A204.1 (cell line): ENCODE measurements around the gene RAMP3.

Experiments
- FAIRE-seq: peaks from 2 replicates; lab custom pipeline; 2012; peaks lifted over from hg19 to GRCh38; lab: Jason Lieb, UNC

Gene RAMP3

DNA sequence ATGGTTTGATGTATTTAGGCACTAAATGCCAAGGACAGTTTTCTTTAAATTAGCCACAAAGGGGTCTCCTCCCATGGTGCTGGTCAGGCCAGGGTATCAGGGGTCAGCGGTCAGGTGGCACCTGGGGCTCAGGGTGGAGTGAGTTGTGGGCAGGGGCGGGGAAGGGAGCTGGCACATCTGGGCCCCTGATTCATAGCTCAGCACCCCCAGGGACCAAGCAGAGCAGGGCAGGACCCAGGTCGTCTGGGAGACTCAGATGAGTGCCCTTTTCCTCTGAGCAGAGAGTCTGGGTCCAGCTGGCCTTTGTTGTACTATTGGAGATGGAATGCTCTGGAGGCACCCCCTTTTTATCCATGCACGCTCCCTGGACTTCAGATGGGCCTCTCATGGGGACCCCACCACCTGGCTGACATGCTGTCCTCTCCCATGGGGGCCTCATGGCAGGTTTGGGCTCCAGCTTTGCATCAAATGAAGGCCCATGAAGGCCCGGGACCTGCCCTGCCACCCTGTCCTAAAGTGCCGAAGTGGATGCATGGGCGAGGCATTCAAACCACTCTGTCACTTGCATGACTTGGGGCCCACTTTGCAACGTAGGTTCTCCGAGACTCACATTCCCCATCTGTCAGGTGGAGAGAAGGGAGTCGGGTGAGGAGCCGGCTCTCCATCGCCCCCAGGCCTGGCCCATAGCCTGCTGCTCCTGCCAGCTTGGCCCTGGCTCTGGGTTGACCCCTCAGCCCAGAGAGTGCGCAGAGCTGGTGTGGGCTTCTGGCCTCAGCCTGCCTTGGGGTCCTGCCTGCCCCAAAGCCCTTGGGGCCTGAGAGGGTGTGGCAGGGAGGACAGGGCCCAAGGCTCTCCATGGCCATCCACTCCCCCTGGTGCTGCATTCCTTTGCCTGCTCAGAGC, 66.4 kb downstream of the RAMP3 start:
- FAIRE-seq: no peak

DNA sequence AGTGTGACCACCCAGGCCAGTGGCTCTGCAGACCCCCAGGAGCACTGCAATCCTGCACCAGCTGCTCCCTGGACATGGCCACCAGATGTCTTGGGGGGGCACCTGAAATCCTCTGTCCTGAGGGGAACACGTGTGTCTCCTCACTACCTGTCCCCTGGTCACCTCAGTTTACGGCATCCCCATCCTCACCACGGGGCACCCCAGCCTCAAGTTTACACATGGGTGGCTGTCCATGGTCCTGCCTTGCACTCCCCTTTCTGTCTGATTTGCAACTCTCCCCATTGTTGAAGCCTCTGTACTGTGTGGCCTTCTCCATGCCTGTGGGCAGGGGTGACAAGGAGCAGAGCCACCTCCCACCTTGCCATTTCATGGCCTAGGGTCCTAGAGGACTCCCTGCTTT, 67.2 kb downstream of the RAMP3 start:
- no peak for FAIRE-seq

- no peak for FAIRE-seq
These were observed 67.8 kb downstream of the RAMP3 start for GRCh38 chr7:45225311-45225947.

DNA sequence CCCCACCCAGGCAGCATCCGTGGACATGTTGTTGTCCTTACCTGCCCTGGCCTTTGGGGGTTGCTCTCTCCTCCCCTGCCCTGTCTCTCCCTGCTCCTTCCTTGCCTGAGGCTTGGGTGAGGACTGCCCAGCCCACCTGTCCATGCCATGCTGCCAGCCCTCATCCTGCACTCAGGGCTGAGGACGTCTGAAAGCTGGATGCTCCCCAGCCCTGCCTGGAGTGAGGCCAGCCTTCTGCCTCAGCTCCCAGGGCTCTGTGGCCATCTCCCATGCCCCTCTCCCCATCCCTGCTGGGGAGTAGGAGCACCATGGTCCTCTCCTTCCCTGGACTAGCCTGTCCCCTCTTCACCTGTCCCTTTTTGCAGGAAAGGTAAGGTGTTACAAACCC, 68.4 kb downstream of the RAMP3 start:
- no peak for FAIRE-seq

- no peak for FAIRE-seq
These were observed 71.7 kb downstream of the RAMP3 start for GRCh38 chr7:45229156-45229920.

GRCh38 chr7:45230083-45230482, 72.5 kb downstream of the RAMP3 start:
- no peak for FAIRE-seq

GRCh38 chr7:45230611-45231165, 73.1 kb downstream of the RAMP3 start:
- FAIRE-seq: no peak

DNA sequence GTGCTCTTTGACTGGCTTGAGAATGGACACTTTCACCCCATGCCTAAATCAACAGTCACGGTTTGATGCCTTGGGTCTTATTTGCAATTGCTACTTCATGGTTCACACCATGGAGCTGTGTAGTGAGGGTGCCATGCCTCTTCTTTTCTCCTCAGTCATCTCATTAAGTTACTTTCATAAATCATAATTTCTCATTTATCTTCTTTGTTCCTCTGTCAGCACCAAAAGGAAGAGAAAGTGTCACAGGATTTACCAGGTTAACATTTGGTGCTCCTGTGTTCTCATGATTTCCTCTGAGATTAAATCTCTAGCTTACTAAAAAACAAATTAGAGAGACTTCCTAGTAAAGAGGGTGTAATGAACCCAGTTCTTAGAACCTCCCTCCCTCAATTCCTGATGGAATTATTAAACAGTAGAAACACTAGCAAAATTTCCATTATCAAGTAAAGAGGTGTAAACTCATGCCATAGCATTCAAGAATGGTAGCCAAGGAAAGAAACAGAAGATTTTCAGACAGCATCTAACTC, 75.7 kb downstream of the RAMP3 start:
- no peak for FAIRE-seq
